ENCODE results near the gene FBXL19. TPM values are rescaled to one million over a fixed set of nuclear protein-coding genes. Genes with fewer than 3 reads are reported as not detected.

FBXL19 gene
- polyA plus RNA-seq, 1 donor (not counting 4 experiments of a cell fraction or from before 2014, with no cell fraction given) = 10.2 TPM

GRCh38 chr16:30922420-30922959 lies 882 bp upstream of the FBXL19 start:
- dilution Hi-C loops (cut with MboI; ENCODE audit: extremely low pct_ligation_motif_present, low sequenced_read_pairs) = no loop called here
- Histone ChIP-seq H3K9me3 (ENCODE audit: control insufficient read depth, low read depth, low read length) (no peaks in the 10 kb centered on the region), H3K36me3 (ENCODE audit: control insufficient read depth in 2 of 2, extremely low read depth in 1 of 2, insufficient read depth in 2 of 2, low read length in 2 of 2) (peaks cover 0 to 6% of the 10 kb centered on the region in 2 experiments), H2AFZ (ENCODE audit: control insufficient read depth, low read length) (peak overlapping the region; percentile 99), H3K4me1 (ENCODE audit: control insufficient read depth, extremely low read depth, insufficient read depth, low read length) (peaks cover 21% of the 10 kb centered on the region), H3K9me1 (ENCODE audit: control insufficient read depth, extremely low read depth, insufficient read depth, low read length) (no peaks in the 10 kb centered on the region), H3K9ac (ENCODE audit: control insufficient read depth, extremely low read depth, insufficient read depth, low read length) (peak overlapping the region; percentile 99), H3K27ac (ENCODE audit: control insufficient read depth, insufficient read depth, low read length) (peak overlapping the region; percentile 100), H3K4me2 (ENCODE audit: control insufficient read depth, extremely low read depth, insufficient read depth, low read depth, low read length) (peak overlapping the region; percentile 87), H3K27me3 (ENCODE audit: control insufficient read depth, extremely low read depth, insufficient read depth, low read length) (no peaks in the 10 kb centered on the region), H4K20me1 (ENCODE audit: control insufficient read depth, extremely low read depth, insufficient read depth, low read length) (no peaks in the 10 kb centered on the region), H3K4me3 (ENCODE audit: control insufficient read depth in 2 of 3, extremely low read depth in 1 of 3, insufficient read depth in 2 of 3, low read depth in 1 of 3, low read length in 3 of 3) (peak overlapping the region; percentile 51 to 99 (median 94)), H3K79me2 (ENCODE audit: control insufficient read depth, insufficient read depth, low read length) (peaks cover 18% of the 10 kb centered on the region)
- FAIRE-seq (peak; percentile 92), DNase-seq (ENCODE audit: low read depth, low spot score) (peak; percentile 95)
- TF ChIP-seq EZH2 (IDR thresholded peaks at IDR 0.05; ENCODE audit: low read length) (no peak), CTCF (optimal IDR thresholded peaks at IDR 0.05 in 1 of 3, IDR thresholded peaks at IDR 0.05 in 1 of 3, conservative IDR thresholded peaks at IDR 0.05 in 1 of 3; ENCODE audit: extremely low read depth in 1 of 3, insufficient read depth in 2 of 3, low read length in 3 of 3) (no peak)

- Histone ChIP-seq H4K20me1 (ENCODE audit: control insufficient read depth, extremely low read depth, insufficient read depth, low read length) (no peaks in the 10 kb centered on the region), H3K27ac (ENCODE audit: control insufficient read depth, insufficient read depth, low read length) (peak overlapping the region; percentile 100), H3K9me3 (ENCODE audit: control insufficient read depth, low read depth, low read length) (no peaks in the 10 kb centered on the region), H3K9me1 (ENCODE audit: control insufficient read depth, extremely low read depth, insufficient read depth, low read length) (no peaks in the 10 kb centered on the region), H3K27me3 (ENCODE audit: control insufficient read depth, extremely low read depth, insufficient read depth, low read length) (no peaks in the 10 kb centered on the region), H3K9ac (ENCODE audit: control insufficient read depth, extremely low read depth, insufficient read depth, low read length) (peak overlapping the region; percentile 99), H3K4me1 (ENCODE audit: control insufficient read depth, extremely low read depth, insufficient read depth, low read length) (peaks cover 23% of the 10 kb centered on the region), H2AFZ (ENCODE audit: control insufficient read depth, low read length) (peak overlapping the region; percentile 99), H3K4me3 (ENCODE audit: control insufficient read depth in 2 of 3, extremely low read depth in 1 of 3, insufficient read depth in 2 of 3, low read depth in 1 of 3, low read length in 3 of 3) (peak overlapping the region; percentile 51 to 99 (median 94)), H3K36me3 (ENCODE audit: control insufficient read depth in 2 of 2, extremely low read depth in 1 of 2, insufficient read depth in 2 of 2, low read length in 2 of 2) (peaks cover 0 to 6% of the 10 kb centered on the region in 2 experiments), H3K4me2 (ENCODE audit: control insufficient read depth, extremely low read depth, insufficient read depth, low read depth, low read length) (peak overlapping the region; percentile 86), H3K79me2 (ENCODE audit: control insufficient read depth, insufficient read depth, low read length) (peaks cover 18% of the 10 kb centered on the region)
- dilution Hi-C loops (cut with MboI; ENCODE audit: extremely low pct_ligation_motif_present, low sequenced_read_pairs) = no loop called here
- TF ChIP-seq CTCF (optimal IDR thresholded peaks at IDR 0.05 in 1 of 3, IDR thresholded peaks at IDR 0.05 in 1 of 3, conservative IDR thresholded peaks at IDR 0.05 in 1 of 3; ENCODE audit: extremely low read depth in 1 of 3, insufficient read depth in 2 of 3, low read length in 3 of 3) = no peak
- TF ChIP-seq EZH2 (IDR thresholded peaks at IDR 0.05; ENCODE audit: low read length) = no peak
- peak; percentile 99 for DNase-seq (ENCODE audit: low read depth, low spot score)
- FAIRE-seq = peak; percentile 39
Measured at GRCh38 chr16:30922960-30923535, 324 bp upstream of the FBXL19 start.
